ENCODE results near the gene SLC9A8.

DNA sequence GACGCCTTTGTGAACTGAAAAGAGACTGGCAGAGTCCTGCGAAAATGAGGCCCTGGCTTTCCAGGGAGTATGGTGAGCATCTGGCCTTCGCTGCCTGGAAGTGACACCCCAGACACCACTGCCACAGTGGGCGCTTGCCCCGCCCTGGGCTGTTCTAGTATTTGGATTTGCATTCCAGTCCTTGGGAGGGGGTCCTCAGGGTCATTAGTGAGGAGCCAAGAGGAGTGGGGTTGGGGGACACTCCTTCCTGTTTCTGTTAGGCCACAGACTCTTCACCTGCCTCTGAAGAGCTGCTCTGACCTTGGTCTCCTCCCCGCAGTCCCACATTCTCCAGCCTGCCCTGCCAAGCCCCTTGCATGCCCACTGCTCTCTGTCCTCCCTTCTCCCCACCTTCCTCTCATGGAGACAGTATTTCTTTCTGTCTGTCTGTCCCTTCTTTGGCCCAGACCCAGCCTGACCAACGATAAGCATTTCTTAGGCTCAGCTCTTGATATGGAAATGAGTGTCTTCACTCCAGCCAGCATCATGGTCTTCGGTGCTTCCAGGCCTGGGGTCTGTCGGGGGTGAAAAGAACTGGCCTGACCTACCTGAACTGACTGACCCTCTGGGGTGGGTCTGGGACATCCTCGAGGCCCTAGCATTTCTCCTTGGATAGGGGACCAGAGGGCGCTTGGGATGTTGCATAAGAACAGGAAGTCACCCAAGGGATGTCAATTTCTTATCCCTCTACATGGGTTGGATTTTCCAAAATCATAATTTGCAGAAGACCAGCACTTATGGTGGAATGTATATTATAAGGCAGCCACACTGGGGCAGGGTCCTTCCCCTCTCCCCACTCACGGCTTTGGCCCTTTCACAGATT, 19.4 kb downstream of the SLC9A8 start:
- no peak for TF ChIP-seq EZH2 (IDR thresholded peaks at IDR 0.05; ENCODE audit: borderline replicate concordance, insufficient read depth, low read depth, low read length, poor library complexity, severe bottlenecking)
- TF ChIP-seq, protein P1, sequence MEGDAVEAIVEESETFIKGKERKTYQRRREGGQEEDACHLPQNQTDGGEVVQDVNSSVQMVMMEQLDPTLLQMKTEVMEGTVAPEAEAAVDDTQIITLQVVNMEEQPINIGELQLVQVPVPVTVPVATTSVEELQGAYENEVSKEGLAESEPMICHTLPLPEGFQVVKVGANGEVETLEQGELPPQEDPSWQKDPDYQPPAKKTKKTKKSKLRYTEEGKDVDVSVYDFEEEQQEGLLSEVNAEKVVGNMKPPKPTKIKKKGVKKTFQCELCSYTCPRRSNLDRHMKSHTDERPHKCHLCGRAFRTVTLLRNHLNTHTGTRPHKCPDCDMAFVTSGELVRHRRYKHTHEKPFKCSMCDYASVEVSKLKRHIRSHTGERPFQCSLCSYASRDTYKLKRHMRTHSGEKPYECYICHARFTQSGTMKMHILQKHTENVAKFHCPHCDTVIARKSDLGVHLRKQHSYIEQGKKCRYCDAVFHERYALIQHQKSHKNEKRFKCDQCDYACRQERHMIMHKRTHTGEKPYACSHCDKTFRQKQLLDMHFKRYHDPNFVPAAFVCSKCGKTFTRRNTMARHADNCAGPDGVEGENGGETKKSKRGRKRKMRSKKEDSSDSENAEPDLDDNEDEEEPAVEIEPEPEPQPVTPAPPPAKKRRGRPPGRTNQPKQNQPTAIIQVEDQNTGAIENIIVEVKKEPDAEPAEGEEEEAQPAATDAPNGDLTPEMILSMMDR (IDR thresholded peaks at IDR 0.05) = no peak

Measured in B cell (primary cell).